NCI-H146 (cell line): ENCODE results near the gene STX1B.

Experiments
- DNase-seq: peaks from one replicate; lab custom pipeline; 2025; lab: John Stamatoyannopoulos, UW

Gene STX1B

GRCh38 chr16:30979170-30980022, 31.0 kb downstream of the STX1B start:
- no peak for DNase-seq

GRCh38 chr16:30977502-30977901, 32.9 kb downstream of the STX1B start:
- DNase-seq, result no peak

DNA sequence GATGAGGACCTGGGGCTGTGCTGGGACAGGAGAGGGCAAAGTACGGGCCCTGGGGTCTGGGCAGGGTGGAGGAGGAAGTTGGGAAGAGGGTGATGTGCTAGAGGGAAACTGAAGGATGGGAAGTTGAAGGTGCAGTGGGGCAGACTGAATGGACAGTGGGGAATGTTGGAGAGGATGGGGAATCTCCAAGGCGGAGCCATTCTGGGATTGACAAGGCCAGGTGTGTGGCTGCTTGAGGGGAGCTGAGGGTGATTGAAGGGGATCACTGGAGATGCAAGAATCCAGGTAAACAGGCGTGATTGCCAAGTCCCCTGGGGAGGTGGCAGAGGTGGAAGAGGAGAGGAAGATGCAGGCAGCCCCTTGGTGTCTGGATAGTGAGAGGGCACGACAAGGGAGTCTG, 34.0 kb downstream of the STX1B start:
- DNase-seq, result no peak

DNA sequence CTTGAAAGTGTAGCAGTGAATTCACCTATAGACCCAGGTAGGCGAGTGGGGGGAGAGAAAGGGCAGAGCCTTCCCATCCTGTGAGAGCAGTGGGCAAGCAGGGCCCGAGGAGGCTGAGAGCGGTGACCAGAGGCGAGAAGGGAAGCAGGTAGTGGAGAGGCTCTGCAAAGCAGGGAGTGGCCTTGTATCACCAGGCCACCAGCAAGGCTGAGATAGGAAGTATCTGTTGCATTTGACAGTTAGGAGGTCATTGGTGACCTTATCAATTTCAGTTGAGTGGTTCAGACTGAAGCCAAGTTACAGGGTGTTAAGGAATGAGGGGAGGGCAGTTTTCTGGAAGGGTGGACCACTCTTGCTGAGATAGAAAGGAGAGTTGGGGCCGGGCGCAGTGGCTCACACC, 36.1 kb downstream of the STX1B start:
- DNase-seq, result no peak

GRCh38 chr16:30972872-30973271, 37.6 kb downstream of the STX1B start:
- no peak for DNase-seq

- no peak for DNase-seq
Observed at GRCh38 chr16:30971298-30971697, 39.1 kb downstream of the STX1B start.

- DNase-seq, result no peak
Observed at GRCh38 chr16:30969246-30969842, 41.1 kb downstream of the STX1B start.

- DNase-seq, result no peak
Observed at GRCh38 chr16:30967795-30968194, 42.6 kb downstream of the STX1B start.

DNA sequence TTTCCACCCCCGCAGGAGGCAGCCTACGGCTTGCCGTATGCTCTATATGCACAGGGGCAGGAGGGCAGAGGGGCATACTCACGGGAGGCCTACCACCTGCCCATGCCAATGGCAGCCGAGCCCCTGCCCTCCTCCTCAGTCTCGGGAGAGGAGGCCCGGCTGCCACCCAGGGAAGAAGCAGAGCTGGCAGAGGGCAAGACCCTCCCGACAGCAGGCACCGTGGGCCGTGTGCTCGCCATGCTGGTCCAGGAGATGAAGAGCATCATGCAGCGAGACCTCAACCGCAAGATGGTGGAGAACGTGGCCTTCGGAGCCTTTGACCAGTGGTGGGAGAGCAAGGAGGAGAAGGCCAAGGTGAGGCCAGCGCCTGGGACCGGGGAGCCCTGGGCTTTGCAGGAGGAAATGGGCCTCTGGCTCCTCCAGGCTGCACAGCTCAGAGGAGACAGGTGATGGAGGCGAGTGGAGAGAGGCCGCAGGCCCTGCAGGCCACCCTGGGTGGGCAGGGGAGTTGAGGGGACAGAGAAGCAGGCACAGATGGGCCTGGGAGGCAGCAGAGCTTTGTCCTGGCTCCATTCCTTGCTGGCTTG, 44.3 kb downstream of the STX1B start:
- no peak for DNase-seq

DNA sequence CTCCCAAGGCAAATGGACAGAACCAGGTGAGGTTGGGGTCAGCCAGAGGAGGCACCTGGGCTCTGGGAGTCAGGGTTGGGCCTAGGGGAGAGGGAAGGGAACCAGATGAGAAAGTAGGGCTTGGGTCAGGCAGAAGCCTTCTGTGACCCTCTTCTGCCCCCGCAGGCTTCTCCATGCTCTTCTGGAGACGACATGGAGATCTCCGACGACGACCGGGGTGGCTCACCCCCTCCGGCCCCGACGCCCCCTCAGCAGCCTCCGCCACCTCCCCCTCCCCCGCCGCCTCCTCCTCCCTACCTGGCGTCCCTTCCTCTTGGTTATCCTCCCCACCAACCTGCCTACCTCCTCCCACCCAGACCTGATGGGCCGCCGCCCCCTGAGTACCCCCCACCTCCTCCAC, 45.0 kb downstream of the STX1B start:
- DNase-seq, result no peak

DNA sequence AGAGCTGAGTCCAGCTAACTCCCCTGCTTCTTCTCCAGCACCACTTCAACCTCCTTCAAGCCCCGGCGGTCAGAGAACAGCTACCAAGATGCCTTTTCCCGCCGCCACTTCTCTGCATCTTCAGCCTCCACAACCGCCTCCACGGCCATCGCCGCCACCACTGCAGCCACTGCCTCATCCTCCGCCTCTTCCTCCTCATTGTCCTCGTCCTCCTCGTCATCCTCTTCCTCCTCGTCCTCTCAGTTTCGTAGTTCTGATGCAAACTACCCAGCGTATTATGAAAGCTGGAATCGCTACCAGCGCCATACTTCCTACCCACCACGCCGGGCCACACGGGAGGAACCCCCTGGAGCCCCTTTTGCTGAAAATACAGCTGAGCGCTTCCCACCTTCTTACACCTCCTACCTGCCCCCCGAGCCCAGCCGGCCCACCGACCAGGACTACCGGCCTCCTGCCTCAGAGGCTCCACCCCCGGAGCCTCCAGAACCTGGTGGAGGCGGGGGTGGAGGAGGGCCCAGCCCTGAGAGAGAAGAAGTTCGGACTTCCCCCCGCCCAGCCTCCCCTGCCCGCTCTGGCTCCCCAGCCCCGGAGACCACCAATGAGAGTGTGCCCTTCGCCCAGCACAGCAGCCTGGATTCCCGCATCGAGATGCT, 45.7 kb downstream of the STX1B start:
- no peak for DNase-seq

DNA sequence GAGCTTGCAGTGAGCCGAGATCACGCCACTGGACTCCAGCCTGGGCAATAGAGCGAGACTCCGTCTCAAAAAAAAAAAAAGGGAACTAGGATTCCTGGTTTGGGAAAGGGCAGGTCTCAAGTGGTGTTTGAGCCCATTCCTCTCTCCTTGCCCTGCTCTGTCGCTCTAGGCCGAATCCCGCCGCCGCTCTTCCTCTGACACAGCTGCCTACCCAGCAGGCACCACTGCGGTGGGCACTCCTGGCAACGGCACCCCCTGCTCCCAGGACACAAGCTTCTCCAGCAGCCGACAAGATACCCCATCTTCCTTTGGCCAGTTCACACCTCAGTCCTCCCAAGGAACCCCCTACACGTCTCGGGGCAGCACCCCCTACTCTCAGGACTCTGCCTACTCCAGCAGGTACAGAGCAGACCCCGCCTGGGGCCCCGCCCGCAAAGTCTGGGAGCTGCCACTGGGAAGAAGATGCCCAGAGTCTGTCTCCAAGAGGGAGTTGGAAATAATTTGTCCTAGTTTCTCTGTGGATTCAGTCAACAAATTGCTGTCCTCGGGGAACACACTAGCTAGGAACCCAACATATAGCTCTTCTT, 46.4 kb downstream of the STX1B start:
- DNase-seq, result no peak

- no peak for DNase-seq
Observed at GRCh38 chr16:30961384-30961783, 49.1 kb downstream of the STX1B start.

- DNase-seq, result peak; percentile 65
Observed at GRCh38 chr16:30958175-30959079, 52.0 kb downstream of the STX1B start.

DNA sequence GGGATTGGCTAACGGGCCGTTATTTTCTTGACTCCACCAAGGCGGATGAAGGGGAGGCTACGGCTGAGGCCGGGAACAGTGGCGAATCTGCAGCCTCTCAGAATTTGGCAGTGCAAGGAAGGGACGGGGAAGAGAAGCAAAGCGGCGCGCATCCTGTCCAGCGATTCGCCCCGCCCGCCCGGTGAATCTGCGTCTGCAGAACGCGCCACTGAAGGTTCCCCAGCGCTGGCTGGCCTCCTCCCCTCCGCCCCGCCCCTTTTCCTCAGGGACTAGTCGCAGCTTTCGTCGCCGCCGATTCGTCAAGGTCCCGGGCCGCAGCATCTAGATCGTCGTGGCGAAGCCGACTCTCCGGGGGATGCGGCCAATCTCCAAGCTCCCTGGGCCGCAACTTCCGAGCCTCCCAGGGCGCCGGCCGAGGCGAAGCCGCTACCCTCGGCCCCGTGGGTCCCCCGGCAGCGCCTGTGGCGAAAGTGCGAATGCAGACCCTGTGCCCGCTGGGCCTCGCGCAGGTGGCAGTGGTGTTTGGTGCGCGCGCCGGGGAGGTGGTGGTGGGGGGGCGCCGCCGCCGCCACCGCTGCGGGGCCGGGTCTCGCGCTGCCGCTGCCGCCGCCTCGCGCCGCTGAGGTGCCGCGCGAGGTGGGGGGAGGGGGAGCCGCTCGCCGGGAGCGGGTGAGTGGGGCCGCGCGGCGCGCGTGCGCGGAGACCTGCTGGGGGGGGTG, 52.8 kb downstream of the STX1B start, which contains the start of gene SETD1A:
TSS of gene SETD1A (plus strand) at position 299 of the 719 bp plus-strand sequence. CDS start 978 bp downstream, outside the sequence.
- DNase-seq, result peak; percentile 98

DNA sequence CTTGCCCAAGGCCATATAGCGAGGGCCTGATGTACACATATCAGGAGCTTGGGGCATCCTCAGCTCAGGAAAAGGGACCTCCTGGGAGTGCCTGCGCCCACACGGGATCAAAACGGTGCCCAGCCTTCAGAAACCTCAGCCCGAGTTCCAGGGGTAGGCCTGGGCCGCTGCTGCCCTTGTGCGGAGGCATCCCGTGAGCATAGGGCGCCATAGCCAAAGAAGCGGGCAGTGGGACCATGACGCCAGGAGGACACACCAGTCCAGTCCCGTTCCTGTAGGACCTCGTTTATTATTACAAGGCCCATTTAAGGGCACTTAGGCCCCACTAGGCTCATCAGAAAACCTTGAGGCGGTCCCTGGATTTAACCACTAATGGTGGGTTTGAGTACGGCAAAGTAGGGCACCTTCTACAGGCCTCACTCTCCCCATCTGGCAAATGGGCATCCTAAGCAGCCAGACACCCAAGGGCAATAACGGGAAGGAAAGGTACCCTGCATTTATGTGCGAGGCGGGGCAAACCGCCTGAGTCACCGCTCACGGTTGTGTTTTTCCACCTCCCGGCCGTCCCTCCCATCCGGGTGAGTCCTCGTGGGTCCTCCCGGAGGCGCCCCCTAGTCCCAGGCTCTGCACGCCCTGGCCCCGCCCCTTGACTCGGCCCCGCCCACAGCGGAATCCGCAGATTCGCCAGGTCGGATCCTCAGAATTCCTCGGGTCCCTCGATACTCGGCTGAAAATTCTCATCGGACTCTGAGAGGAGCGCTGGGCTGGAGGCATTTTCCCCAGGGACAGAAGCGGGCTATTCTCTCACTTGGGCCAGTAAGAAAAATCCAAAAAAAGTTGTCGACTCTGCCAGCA, 53.6 kb downstream of the STX1B start:
- peak; percentile 85 for DNase-seq

DNA sequence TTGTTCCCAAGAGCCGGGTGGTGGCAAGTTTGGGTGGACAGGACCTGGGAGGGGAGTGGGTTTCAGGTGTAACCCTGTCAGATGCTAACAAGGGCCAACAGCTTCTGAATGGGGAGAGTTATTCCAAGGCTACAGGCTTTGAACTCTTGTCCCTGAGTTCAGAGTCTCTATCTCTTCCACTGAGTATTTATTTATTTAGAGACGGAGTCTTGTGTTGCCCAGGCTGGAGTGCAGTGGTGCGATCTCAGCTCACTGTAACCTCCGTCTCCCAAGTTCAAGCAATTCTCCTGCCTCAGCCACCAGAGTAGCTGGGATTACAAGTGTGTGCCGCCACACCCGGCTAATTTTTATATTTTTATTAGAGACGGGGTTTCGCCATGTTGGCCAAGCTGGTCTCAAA, 55.4 kb downstream of the STX1B start:
- no peak for DNase-seq

GRCh38 chr16:30953511-30954124, 56.8 kb downstream of the STX1B start:
- peak; percentile 85 for DNase-seq

- DNase-seq, result no peak
Observed at GRCh38 chr16:30953111-30953510, 57.3 kb downstream of the STX1B start.
